HG03280 (cell line): Measurements from ENCODE around the gene SH3GL1.

Experiments used
- ATAC-seq: cut with Tn5 transposase; IDR thresholded peaks from one replicate; pipeline ENCODE4 v1.9.1; 2021; ENCODE audit warnings: mild to moderate bottlenecking, moderate library complexity; ENCODE audit not compliant: unreplicated experiment

The SH3GL1 gene

GRCh38 chr19:4320419-4320818 lies 79.9 kb downstream of the SH3GL1 start:
- no peak for ATAC-seq

- no peak for ATAC-seq
Measured at GRCh38 chr19:4319067-4319718, 81.2 kb downstream of the SH3GL1 start.

GRCh38 chr19:4318460-4318859 lies 81.9 kb downstream of the SH3GL1 start:
- ATAC-seq: no peak

DNA sequence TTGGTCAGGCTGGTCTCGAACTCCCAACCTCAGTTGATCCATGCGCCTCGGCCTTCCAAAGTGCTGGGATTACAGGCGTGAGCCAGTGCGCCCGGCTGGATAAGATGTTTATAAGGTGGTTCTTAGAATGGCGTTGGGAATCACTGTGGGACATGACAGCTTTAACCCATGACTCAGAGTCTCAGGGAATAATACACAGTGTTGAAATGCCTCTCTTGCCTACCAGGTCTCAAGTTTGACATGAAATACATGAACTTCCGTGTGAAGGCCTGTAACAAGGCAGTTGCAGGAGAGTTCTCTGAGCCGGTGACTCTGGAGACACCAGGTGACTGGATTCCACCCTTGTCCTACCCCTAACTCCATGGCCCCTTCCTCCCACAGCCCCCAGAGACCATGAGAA lies 83.4 kb downstream of the SH3GL1 start:
- ATAC-seq: no peak

- no peak for ATAC-seq
Measured at GRCh38 chr19:4313847-4314490, 86.4 kb downstream of the SH3GL1 start.
